Activated CD4-positive, alpha-beta T cell treated with anti-CD3 and anti-CD28 coated beads, Interleukin-2, amount 10 ng/mL, durations not matched to agents 7 days and 5 days (primary cell): ENCODE results near the gene NOP9. TPM values are rescaled to one million over a fixed set of nuclear protein-coding genes. Genes with fewer than 3 reads are reported as not detected.
A peak's percentile ranks its signal among the peaks of the same experiment; 100 is the strongest.

Experiments
- CTCF ChIA-PET: fragments of 350-600 bp; sonication (Branson Sonifier 250); formaldehyde crosslinking; loops from one replicate; lab custom pipeline; 2021; ENCODE audit warnings: antibody characterized with exemption; lab: Charles Lee
- POLR2A ChIA-PET: fragments of 350-600 bp; sonication (Branson Sonifier 250); formaldehyde crosslinking; loops from one replicate; lab custom pipeline; 2021; ENCODE audit warnings: antibody characterized with exemption; lab: Charles Lee
- DNase-seq: peaks from one replicate; pipeline ENCODE4 v3.0.0-alpha.2; 2020
- H3K27ac Mint-ChIP-seq: one replicate; pipeline ENCODE4 v1.8.0; 2021; ENCODE audit warnings: mild to moderate bottlenecking, moderate library complexity, mixed read lengths
- H3K27me3 Mint-ChIP-seq: one replicate; pipeline ENCODE4 v1.8.0; 2021; ENCODE audit warnings: mixed read lengths
- H3K36me3 Mint-ChIP-seq: one replicate; pipeline ENCODE4 v1.8.0; 2021; ENCODE audit warnings: low read depth, mixed read lengths
- H3K4me1 Mint-ChIP-seq: one replicate; pipeline ENCODE4 v1.8.0; 2021; ENCODE audit warnings: mixed read lengths
- H3K4me3 Mint-ChIP-seq: one replicate; pipeline ENCODE4 v1.8.0; 2021; ENCODE audit warnings: mild to moderate bottlenecking, moderate library complexity, mixed read lengths
- H3K9me3 Mint-ChIP-seq: one replicate; pipeline ENCODE4 v1.8.0; 2021; ENCODE audit warnings: mixed read lengths
- total RNA-seq, 2 experiments: library from RNA; stranded (reverse); gene quantifications; one replicate each; pipeline ENCODE4 v1.2.3, GENCODE V29; 2021

Gene NOP9
- total RNA-seq, 2 experiments from 2014 or later = 30.8 to 35.2 TPM

GRCh38 chr14:24277606-24278321, 21.9 kb upstream of the NOP9 start:
- DNase-seq = no peak
- Mint-ChIP-seq H3K9me3 (no peaks in the 10 kb centered on the region), H3K36me3 (peaks cover 3% of the 10 kb centered on the region), H3K27ac (peak overlapping the region; percentile 6), H3K4me3 (no peak overlapping the region), H3K4me1 (peaks cover 58% of the 10 kb centered on the region), H3K27me3 (peaks cover 3% of the 10 kb centered on the region)
- ChIA-PET POLR2A (no interaction called here), CTCF (interaction anchor here (0.6 to 4.2 kb wide), 4 partner anchors 11 to 34 kb away, joined by 3 to 37 read pairs (median 6); partner anchors contain the start of gene LTB4R)

- CTCF ChIA-PET = interaction anchor here (4.2 to 5.2 kb wide), 2 partner anchors 12 to 19 kb away, joined by 31 to 37 read pairs; no protein-coding TSS in a partner anchor
- peaks cover 3% of the 10 kb centered on the region for H3K36me3 Mint-ChIP-seq
- POLR2A ChIA-PET = no interaction called here
- no peaks in the 10 kb centered on the region for H3K9me3 Mint-ChIP-seq
- H3K4me3 Mint-ChIP-seq = no peak overlapping the region
- H3K4me1 Mint-ChIP-seq = peaks cover 52% of the 10 kb centered on the region
- no peak for DNase-seq
- H3K27me3 Mint-ChIP-seq = peaks cover 3% of the 10 kb centered on the region
- H3K27ac Mint-ChIP-seq = peak overlapping the region; percentile 15
These were observed 21.2 kb upstream of the NOP9 start for GRCh38 chr14:24278424-24278823.

GRCh38 chr14:24279301-24280186, 20.1 kb upstream of the NOP9 start:
- peak; percentile 47 for DNase-seq
- H3K27ac Mint-ChIP-seq = peak overlapping the region; percentile 75
- ChIA-PET CTCF (interaction anchor here (1.0 to 5.2 kb wide), 7 partner anchors 9 to 41 kb away, joined by 3 to 37 read pairs (median 17); partner anchors contain the start of genes CIDEB, DHRS1, NOP9 and RABGGTA), POLR2A (no interaction called here)
- H3K4me1 Mint-ChIP-seq = peaks cover 43% of the 10 kb centered on the region
- peaks cover 3% of the 10 kb centered on the region for H3K36me3 Mint-ChIP-seq
- H3K9me3 Mint-ChIP-seq = no peaks in the 10 kb centered on the region
- peaks cover 3% of the 10 kb centered on the region for H3K27me3 Mint-ChIP-seq
- no peak overlapping the region for H3K4me3 Mint-ChIP-seq

- Mint-ChIP-seq H3K27ac (no peak overlapping the region), H3K4me1 (peaks cover 37% of the 10 kb centered on the region), H3K9me3 (no peaks in the 10 kb centered on the region), H3K4me3 (no peak overlapping the region), H3K36me3 (peaks cover 3% of the 10 kb centered on the region), H3K27me3 (peaks cover 3% of the 10 kb centered on the region)
- DNase-seq = no peak
- POLR2A ChIA-PET = no interaction called here
- CTCF ChIA-PET = interaction anchor here (0.6 to 5.2 kb wide), 9 partner anchors 10 to 66 kb away, joined by 3 to 37 read pairs (median 5); partner anchors contain the start of genes DHRS1, NOP9, RABGGTA and TINF2
These were observed 18.7 kb upstream of the NOP9 start for GRCh38 chr14:24280797-24281460.

GRCh38 chr14:24281636-24282035, 18.0 kb upstream of the NOP9 start:
- ChIA-PET POLR2A (no interaction called here), CTCF (interaction anchor here (0.6 to 5.2 kb wide), 5 partner anchors 9 to 730 kb away, joined by 3 to 37 read pairs (median 22); partner anchors contain the start of genes RABGGTA, TINF2 and ZFHX2)
- Mint-ChIP-seq H3K27ac (no peak overlapping the region), H3K36me3 (peaks cover 3% of the 10 kb centered on the region), H3K4me1 (peaks cover 36% of the 10 kb centered on the region), H3K27me3 (peaks cover 5% of the 10 kb centered on the region), H3K9me3 (no peaks in the 10 kb centered on the region), H3K4me3 (no peak overlapping the region)
- DNase-seq = no peak

GRCh38 chr14:24282736-24283135, 16.9 kb upstream of the NOP9 start:
- ChIA-PET CTCF (interaction anchor here (0.6 to 5.2 kb wide), 7 partner anchors 10 to 905 kb away, joined by 3 to 31 read pairs (median 6); partner anchors contain the start of genes RABGGTA and TINF2), POLR2A (no interaction called here)
- Mint-ChIP-seq H3K4me3 (no peak overlapping the region), H3K9me3 (no peaks in the 10 kb centered on the region), H3K27ac (no peak overlapping the region), H3K36me3 (no peaks in the 10 kb centered on the region), H3K4me1 (peaks cover 30% of the 10 kb centered on the region), H3K27me3 (peaks cover 5% of the 10 kb centered on the region)
- no peak for DNase-seq

- H3K27ac Mint-ChIP-seq = no peak overlapping the region
- POLR2A ChIA-PET = no interaction called here
- peaks cover 5% of the 10 kb centered on the region for H3K27me3 Mint-ChIP-seq
These were observed 15.7 kb upstream of the NOP9 start for GRCh38 chr14:24283796-24284460.

GRCh38 chr14:24284501-24285035, 15.1 kb upstream of the NOP9 start:
- CTCF ChIA-PET = interaction anchor here (1.5 to 3.4 kb wide), 3 partner anchors 14 to 50 kb away, joined by 3 to 23 read pairs (median 4); partner anchors contain the start of gene RABGGTA
- Mint-ChIP-seq H3K9me3 (no peaks in the 10 kb centered on the region), H3K4me1 (peaks cover 22% of the 10 kb centered on the region), H3K36me3 (peaks cover 1% of the 10 kb centered on the region), H3K27ac (no peak overlapping the region), H3K27me3 (peaks cover 5% of the 10 kb centered on the region), H3K4me3 (no peak overlapping the region)
- DNase-seq = no peak
- POLR2A ChIA-PET = no interaction called here

More at GRCh38 chr14:24283796-24284460, 15.7 kb upstream of the NOP9 start:
- DNase-seq = no peak
- peaks cover 1% of the 10 kb centered on the region for H3K36me3 Mint-ChIP-seq
- H3K4me3 Mint-ChIP-seq = no peak overlapping the region
- no peaks in the 10 kb centered on the region for H3K9me3 Mint-ChIP-seq
- CTCF ChIA-PET = interaction anchor here (0.6 to 3.4 kb wide), 7 partner anchors 8 to 147 kb away, joined by 3 to 23 read pairs (median 3); partner anchors contain the start of genes RABGGTA and TINF2
- peaks cover 24% of the 10 kb centered on the region for H3K4me1 Mint-ChIP-seq

- peaks cover 7% of the 10 kb centered on the region for H3K36me3 Mint-ChIP-seq
- ChIA-PET POLR2A (no interaction called here), CTCF (interaction anchor here (1.8 to 3.4 kb wide), 3 partner anchors 12 to 20 kb away, joined by 4 to 23 read pairs (median 11); partner anchors contain the start of gene RABGGTA)
- no peaks in the 10 kb centered on the region for H3K9me3 Mint-ChIP-seq
- no peak overlapping the region for H3K27ac Mint-ChIP-seq
- no peak for DNase-seq
- H3K4me1 Mint-ChIP-seq = peaks cover 23% of the 10 kb centered on the region
- peaks cover 5% of the 10 kb centered on the region for H3K27me3 Mint-ChIP-seq
- H3K4me3 Mint-ChIP-seq = no peak overlapping the region
These were observed 14.3 kb upstream of the NOP9 start for GRCh38 chr14:24285351-24285750.

- ChIA-PET POLR2A (no interaction called here), CTCF (interaction anchor here (1.0 to 2.9 kb wide), 3 partner anchors 10 to 49 kb away, joined by 3 to 11 read pairs (median 5); partner anchors contain the start of gene CIDEB)
- DNase-seq = no peak
- Mint-ChIP-seq H3K4me3 (no peak overlapping the region), H3K27me3 (peaks cover 2% of the 10 kb centered on the region), H3K9me3 (no peaks in the 10 kb centered on the region), H3K27ac (no peak overlapping the region), H3K36me3 (peaks cover 20% of the 10 kb centered on the region), H3K4me1 (peaks cover 27% of the 10 kb centered on the region)
These were observed 12.7 kb upstream of the NOP9 start for GRCh38 chr14:24286996-24287395.

GRCh38 chr14:24289649-24290280, 9.9 kb upstream of the NOP9 start:
- ChIA-PET CTCF (interaction anchor here (0.9 to 5.2 kb wide), 14 partner anchors 9 to 199 kb away, joined by 3 to 41 read pairs (median 4); partner anchors contain the start of genes CIDEB, LTB4R, LTB4R2 and RABGGTA), POLR2A (interaction anchor here (0.7 to 1.2 kb wide), 3 partner anchors 15 to 44 kb away, joined by 3 read pairs; partner anchors contain the start of gene RABGGTA)
- Mint-ChIP-seq H3K4me1 (peaks cover 27% of the 10 kb centered on the region), H3K27ac (no peak overlapping the region), H3K4me3 (no peak overlapping the region), H3K27me3 (peaks cover 2% of the 10 kb centered on the region), H3K36me3 (peaks cover 25% of the 10 kb centered on the region), H3K9me3 (no peaks in the 10 kb centered on the region)
- peak; percentile 50 for DNase-seq
